GM18909 (cell line): ENCODE results near the gene TLE5.
"Not testable (repeated sequence)": the region's sequence is repeated elsewhere in the genome, so short reads cannot be mapped to it uniquely, and the experiment has no call there.

ENCODE experiments used
- ATAC-seq: cut with Tn5 transposase; IDR thresholded peaks from one replicate; pipeline ENCODE4 v1.9.1; 2021; ENCODE audit warnings: mild to moderate bottlenecking; ENCODE audit not compliant: unreplicated experiment, poor library complexity

TLE5 gene

DNA sequence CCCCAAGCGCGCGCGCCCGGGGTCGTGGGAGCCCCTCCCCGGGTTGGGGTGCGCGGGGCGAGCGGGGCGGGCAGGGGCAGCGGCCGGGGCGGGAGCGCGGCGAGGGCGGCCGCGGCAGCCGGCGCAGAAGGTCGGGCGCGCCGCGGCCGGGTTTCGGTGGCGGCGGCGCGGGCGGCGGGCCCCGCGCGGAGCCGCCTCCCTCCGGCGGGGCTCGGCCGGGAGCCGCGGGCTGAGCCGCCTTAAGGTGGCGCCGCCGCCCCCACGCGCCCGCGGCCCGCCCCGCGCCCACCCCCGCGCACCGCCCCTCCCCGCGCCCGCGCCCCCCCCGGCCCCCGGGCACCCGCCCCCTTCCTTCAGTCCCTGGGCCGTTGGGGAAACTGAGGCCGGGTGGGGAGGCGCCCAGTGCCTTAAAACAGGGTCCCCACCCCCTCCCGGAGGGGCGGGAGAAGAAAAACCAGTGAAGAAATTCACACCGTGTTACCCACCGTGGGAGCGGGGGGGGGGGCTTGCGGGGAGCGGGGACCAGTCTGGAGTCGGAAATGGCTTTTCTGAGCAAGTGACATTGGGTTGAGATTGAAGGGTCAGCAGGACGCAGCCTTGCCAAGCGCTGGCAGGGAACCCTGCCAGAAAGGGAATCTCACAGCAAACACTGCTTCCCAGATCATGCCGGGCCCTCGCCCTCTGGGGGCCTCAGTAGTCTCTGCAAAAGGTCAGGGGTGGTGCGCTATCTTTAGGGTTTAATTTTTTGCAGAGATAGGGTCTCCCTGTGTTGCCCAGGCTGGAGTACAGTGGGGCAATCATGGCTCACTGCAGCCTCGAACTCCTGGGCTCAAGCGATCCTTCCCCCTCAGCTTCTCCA is 33.0 kb downstream of the TLE5 start, which contains the start of gene TLE2:
TLE2 (minus strand) TSS at position 216 of the 859 bp plus-strand sequence. CDS start 376 bp downstream, outside the sequence.
- ATAC-seq, result no peak

DNA sequence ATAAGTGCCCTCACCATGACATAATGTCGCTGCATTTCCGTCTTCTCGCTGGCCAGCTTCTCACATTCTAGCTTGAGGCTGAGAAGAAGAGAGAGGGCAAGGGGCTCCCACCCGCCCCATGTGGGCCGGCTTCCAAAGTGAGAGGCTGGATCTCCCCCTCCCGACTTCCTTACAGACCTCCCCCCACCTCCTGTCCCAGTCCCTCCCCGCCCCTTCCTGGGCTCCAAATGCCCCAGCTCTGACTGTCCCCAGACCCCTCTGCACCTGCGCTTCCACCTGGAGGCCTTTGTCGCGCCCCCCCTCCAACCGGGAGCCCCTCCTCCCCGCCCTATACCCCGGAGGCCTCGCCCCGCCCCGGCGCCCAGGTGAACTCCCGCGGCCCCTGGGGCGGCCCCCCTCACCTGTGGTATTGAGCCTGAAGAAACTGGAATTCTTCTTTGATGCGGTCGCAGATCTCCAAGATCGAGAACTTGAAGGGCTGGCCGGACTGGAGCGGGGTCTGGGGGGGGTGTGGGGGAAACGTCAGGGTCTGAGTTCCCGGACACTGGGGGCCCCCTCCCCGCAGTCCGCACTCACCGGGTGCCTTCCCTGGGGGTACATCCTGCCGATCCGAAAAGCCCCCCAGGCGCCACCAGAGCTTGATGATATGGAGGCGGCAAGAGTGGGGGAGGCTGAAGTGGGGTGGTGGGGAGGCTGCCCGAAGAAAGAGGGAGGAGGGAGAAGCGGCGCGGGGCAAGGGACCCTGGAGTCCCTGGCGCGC is 33.8 kb downstream of the TLE5 start:
- ATAC-seq, result no peak

DNA sequence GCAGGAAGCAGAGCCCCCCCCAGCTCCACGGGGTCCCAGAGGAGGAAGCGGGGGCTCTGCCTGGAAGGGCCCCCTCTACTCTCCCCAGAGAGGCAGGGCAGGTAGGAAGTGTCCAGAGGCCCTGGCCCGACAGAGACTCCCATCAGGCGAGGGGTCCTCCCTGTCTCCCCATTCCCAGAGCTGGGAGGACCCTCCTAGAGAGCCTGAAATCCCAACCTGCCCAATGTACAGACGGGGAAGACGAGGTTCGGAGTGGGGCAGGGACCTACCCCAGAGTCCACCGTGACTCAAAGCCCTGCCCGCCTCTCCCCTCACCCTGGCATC is 34.4 kb downstream of the TLE5 start:
- no peak for ATAC-seq

DNA sequence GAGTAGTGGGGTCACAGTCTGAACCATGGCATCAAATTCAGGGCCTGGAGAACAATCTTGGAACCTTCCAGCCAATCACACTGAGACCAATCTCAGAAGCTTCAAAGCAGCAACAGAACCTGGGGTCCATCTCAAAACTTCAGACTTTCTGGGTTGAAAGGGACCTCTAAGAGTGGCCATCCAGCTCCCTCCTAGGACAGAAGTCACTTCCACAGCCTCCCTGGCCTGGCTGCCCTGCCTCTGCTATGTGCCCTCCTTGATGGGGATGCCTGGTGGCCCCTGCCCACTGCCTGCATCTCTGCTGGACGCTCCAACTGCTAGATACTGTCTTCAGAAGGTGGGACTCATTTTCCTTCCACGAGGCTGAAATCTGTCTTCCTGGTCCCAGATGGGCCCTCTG is 35.0 kb downstream of the TLE5 start:
- ATAC-seq, result no peak

DNA sequence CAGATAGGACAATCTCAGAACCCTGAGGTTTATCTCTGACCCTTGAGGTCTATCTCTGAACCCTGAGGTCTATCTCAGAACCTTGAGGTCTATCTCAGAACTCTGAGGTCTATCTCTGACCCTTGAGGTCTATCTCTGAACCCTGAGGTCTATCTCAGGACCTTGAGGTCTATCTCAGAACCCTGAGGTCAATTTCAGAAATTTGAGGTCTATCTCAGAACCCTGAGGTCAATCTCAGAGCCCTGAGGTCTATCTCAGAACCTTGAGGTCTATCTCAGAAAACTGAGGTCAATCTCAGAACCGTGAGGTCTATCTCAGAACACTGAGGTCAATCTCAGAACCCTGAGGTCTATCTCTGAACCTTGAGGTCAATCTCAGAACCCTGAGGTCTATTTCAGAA is 35.5 kb downstream of the TLE5 start:
- no peak for ATAC-seq

DNA sequence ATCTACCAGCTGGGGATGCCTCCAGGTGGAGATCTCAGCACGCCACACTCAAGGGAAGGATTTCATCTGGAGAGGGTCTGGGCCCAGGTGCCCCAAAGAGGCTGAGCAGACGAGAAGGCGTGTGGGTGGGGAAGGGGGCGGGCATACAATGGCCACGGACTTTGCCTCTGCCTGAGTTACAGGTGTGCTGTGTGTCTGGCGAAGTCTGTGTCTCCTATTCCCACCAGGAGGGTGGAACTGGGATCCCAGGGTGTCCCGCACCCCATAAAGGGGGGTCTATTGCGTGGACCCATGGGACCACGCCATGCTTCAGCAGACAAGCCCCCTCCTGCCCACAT is 36.8 kb downstream of the TLE5 start:
- ATAC-seq, result no peak

DNA sequence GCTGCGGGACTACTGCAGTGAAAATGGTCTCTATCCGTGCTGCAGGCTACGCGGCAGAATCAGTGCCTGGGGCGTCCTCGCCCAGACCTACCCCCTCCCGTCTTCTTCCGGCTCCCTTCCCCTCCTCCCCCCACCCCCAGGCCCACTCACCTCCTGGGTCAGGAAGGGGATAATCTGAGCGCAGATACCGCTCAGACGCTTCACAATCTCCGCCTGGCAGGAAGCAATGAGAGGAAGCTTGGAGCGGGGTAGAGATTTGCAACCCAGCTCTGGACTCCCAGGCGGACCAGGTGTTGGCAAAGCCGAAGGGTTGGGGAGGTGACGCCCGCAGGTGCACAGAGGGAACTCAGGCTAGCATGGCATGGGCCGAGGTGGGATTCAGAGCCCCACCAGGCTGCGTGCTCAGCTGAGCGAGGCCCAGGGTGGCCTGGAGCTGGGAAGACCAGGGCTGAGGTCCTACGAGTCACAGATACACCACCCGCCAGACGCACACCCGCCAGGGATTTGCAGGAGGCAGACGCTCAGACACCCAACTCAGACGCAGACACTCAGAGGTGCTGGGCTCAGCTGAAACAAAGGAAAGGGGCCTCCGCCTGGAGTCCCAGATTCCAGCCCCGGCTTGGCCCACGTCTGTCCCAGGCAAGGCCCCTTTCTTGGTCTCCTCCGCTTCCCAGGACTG is 37.3 kb downstream of the TLE5 start:
- no peak for ATAC-seq

DNA sequence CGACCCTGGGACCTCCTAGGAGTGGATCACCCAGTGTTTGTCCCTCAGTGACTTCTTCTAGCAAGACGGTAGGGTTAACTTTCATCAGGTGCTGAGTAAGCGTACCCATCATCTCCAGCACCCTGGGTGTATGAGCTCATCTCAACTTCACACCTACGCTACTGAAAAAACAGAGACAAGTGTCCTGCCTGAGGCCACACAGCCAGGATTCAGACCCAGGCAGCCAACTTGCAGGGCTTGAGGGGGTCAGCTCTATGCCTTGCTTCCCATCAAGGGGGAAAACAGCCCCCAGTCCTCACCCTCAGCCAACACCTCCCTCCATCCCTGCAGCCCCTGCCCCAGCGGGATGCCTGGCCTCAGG is 37.8 kb downstream of the TLE5 start:
- no peak for ATAC-seq

GRCh38 chr19:3020321-3020960 is 41.9 kb downstream of the TLE5 start:
- ATAC-seq, result no peak

DNA sequence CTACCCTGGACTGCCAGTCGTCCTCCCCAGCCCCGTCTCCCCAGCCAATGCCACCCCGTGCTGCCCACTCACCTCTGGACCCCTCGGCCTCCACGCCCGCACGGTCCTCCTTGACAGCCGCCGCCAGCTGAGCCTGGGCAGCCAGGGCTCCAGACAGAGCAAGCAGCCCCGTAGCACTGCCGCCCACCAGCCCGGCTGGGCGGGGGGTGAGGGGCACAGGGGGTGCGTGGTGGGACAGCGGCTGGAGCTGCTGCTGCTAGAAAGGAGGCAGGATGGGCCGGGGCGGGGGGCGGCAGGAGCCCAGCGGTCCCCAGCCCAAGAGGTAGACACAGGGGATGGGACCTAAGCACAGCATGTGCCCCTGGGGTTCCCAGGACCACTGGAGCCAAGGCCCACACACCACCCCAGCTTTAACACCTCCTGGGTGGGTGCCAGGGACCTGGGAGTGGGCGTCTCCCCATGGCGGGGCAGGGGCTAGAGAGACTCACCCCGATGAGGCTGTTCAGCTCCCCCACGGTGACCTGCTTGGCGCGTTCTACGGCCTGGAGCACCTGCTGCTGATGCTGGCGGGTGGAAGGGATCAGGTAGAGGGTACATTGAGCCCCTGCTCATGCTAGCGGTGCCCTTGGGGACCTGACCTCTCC is 43.0 kb downstream of the TLE5 start:
- no peak for ATAC-seq

GRCh38 chr19:3017923-3018322 is 44.4 kb downstream of the TLE5 start:
- ATAC-seq, result no peak

DNA sequence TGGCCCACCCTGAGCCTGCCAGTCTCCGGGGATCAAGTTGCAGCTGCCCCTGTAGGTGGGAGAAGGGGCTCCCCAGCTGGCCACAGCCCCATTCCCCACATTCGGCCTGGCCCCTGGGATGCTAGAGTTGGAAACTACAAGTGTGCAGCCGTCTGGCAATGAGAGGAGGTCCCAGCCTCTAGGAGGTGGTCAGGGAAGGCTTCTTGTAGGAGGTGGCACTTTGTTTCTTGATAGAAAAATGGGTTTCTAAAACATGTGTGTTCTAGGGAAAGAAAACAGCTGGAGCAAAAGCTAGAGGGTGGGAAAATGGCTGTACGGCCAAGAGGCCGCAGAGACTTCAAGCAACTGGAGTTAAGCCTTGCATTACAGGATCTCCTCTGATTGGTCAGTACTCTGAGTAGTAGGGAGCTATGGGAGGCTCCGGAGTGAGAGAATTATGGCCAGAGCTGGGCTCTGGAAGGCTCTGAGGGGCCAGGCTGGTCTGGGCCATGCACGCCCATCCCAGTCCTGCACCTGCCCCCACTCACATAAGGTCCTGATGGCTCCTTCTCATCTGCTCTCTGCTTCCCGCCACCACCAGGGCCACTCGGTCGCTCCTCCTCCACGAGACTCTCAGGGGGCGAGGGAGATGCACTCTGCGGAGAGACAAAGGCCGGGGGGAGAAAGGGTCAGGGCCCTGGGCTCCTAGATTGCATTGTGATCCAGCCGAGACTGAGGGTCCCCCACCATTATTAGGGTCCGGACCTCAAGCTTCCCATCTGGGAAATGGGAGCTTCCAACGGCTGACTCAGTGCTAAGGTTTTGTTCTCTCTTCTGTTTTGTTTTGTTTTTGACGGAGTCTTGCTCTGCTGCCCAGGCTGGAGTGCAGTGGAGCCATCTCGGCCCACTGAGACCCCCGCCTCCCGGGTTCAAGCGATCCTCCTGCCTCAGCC is 46.9 kb downstream of the TLE5 start:
- ATAC-seq, result no peak

GRCh38 chr19:3014135-3014534 is 48.2 kb downstream of the TLE5 start:
- ATAC-seq, result no peak

DNA sequence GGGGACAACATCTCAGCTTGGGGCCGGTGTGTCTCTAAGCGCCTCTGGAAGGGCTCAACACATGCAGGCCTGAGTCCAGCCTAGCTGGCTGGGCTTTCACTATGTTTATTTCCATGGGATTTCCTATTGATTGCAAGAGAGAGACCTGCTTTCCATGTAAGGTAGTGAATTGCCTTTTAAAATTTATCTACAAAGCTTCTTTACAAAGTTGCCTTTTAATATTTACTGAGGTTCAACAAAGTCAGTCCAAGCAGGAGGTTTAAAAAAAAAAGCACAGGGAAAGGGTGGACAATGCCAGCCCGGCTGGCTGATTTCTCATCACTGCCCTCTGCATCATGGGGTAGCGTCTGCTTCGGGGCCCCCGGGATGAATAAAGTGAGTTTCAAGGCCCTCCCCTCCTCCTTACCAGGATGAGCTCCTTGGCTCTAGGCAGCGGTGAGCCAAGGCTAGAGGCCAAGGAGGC is 49.0 kb downstream of the TLE5 start:
- no peak for ATAC-seq

DNA sequence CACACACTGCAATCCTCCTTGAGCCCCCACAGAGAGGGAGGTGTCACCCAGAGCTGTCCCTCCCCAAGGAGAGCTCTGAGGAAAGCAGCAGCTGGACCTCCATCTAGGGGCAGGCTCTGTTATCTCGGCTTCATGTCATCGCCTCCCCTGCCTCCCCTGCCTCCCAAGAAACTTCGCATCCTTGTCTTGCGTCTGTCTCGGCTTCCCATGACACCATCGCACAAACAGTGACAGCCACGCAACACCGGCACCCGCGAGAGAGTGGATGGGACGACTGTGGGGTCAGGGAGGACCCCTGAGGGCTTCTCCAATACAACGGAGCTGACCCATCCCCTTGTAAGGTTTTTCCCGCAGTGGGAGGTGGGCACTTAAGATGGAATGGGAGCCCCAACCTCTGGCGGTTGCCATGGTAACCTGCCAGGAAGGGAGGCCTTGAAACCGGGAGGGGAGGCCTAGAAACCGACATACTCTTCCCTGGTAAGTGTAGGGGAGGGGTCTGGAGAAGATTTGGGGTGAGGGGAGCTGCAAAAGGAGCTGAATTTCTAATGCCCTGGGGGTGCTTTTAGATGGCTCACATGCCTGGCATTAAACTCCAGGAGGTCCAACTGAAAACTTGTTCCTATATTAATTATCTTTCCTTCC is 49.6 kb downstream of the TLE5 start:
- ATAC-seq, result no peak

- ATAC-seq, result not testable (repeated sequence)
Measured at GRCh38 chr19:3012059-3012458, 50.2 kb downstream of the TLE5 start.

DNA sequence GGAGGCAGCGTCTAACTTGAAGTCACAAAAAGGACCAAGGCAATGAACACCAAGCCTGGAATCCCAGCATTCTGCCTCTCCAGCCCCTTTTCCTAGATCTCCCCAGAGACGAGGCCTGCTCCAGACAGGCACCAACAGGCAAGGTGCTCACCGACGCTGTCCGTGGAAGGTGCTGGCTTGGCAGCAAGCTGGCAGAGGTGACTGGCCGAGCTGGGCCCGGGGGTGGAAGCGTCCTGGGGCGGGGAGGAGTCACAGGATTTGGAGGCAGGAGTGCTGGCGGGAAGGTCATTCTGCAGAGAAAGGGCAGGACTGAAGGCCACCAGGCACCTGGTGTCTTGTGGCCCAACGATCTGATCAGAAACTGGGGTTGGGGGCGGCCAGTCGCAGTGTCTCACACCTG is 51.4 kb downstream of the TLE5 start:
- no peak for ATAC-seq

GRCh38 chr19:3008994-3009393 is 53.3 kb downstream of the TLE5 start:
- ATAC-seq, result no peak

GRCh38 chr19:3007975-3008374 is 54.3 kb downstream of the TLE5 start:
- ATAC-seq, result no peak
